HG02852 (cell line): ENCODE results near the gene CARMIL1.
A peak's percentile ranks its signal among the peaks of the same experiment; 100 is the strongest.

Experiments
- ATAC-seq: cut with Tn5 transposase; IDR thresholded peaks from one replicate; pipeline ENCODE4 v1.9.1; 2021; ENCODE audit warnings: mild to moderate bottlenecking, moderate library complexity; ENCODE audit not compliant: unreplicated experiment

Gene CARMIL1

DNA sequence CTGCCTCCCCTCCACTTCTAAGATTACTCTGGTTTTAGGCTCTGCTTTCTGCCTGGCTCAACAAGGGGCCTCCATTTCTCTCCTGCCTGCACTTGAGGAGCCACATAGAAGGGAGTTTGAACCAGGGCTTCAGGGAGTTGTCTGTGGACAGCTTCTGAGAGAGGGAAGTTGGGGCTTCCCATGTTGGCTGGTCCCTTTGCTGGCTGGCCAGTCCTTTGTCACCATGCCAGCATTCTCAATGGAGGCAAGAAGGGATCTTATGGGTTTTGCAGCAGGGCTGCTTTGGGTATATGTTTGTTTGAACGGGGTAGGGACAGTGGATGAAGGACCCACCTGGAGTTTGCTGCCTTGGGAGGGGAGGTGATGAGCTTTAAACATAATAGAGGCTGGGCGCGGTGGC, 124.9 kb downstream of the CARMIL1 start:
- no peak for ATAC-seq

DNA sequence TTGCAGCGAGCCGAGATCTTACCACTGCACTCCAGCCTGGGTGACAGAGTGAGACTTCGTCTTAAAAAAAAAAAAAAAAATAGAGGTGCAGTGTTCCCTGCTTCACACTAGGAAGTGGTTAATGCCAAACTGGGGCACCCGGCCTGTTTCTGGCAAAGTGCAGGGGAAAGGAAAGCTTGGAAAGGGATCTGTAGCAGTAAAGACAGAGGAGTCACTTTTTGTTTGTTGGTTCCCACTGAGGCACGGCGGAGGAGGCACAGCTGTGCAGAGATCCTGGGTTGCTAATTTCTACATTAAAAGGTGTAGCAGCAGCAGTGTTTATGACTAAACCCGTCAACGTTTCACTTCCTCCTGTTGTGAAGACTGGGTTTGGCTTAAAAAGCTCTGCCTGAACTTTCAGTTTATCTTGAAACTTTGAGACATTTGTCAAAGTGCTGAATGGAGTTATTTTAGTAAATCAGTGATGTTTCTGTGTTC, 125.6 kb downstream of the CARMIL1 start:
- ATAC-seq: peak; percentile 91

GRCh38 chr6:25405442-25405841, 126.3 kb downstream of the CARMIL1 start:
- ATAC-seq: peak; percentile 36

DNA sequence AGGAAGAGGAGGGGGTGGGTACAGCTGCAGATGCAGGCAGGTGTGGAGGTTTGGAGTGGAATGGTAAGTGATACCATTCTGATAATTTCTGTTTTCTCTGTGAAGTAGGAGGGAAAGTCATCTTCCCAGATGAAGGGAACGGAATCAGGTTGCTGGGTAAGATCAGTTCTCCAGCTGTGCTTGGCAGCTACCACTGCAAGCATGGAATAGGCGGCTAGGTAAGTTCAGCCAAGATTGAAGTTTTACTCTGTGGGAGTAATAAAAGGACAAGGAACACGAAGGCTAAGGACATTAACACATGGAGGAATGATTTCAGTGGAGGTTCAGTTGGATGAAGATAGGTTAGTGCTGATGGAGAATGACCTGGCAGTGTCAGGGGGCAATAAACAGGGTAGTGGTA, 128.3 kb downstream of the CARMIL1 start:
- no peak for ATAC-seq

- ATAC-seq: no peak
Observed at GRCh38 chr6:25410102-25410501, 130.9 kb downstream of the CARMIL1 start.

GRCh38 chr6:25411316-25411950, 132.3 kb downstream of the CARMIL1 start:
- ATAC-seq: no peak

GRCh38 chr6:25413207-25413905, 134.2 kb downstream of the CARMIL1 start:
- ATAC-seq: no peak

DNA sequence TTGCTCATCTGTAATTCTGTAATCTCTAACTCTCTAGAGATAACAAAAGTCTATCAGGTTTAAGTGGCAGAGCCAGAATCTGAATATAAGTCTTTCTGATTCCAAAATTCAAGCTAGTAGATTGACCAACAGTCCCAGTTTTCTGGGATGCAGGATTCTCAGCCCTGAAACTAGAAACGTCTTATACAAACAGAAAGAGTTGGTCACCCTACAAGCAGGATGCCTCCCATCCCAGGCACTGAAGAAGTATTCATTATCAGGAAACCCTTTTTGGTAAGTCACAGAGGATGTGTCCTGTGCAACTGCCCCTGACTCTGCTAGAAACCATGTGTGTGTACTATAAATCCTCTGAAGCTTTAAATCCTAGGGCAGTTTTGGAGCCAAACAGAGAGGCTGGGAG, 135.0 kb downstream of the CARMIL1 start:
- no peak for ATAC-seq

- ATAC-seq: no peak
Observed at GRCh38 chr6:25414755-25415154, 135.6 kb downstream of the CARMIL1 start.

DNA sequence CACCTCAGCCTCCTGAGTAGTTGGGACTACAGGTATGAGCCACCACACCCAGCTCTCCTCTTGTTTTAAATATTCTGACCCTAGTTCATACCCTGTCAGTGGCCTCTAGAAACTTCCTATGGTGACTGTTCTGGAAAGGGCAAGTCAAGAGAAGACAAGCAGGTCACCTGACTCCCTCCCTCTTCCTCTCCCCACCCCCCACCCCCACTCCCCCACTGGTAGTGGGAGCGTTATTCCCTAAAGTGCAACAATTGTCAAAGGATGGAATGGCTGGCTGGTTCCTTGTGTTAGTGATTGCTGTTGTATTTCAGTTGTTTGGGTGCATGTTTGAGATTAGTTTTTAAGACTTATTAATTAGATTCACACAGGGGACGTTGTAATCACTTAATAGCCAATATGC, 136.1 kb downstream of the CARMIL1 start:
- no peak for ATAC-seq

GRCh38 chr6:25415701-25416100, 136.5 kb downstream of the CARMIL1 start:
- no peak for ATAC-seq

GRCh38 chr6:25417046-25417605, 138.0 kb downstream of the CARMIL1 start:
- no peak for ATAC-seq

GRCh38 chr6:25418454-25419052, 139.4 kb downstream of the CARMIL1 start:
- ATAC-seq: no peak

DNA sequence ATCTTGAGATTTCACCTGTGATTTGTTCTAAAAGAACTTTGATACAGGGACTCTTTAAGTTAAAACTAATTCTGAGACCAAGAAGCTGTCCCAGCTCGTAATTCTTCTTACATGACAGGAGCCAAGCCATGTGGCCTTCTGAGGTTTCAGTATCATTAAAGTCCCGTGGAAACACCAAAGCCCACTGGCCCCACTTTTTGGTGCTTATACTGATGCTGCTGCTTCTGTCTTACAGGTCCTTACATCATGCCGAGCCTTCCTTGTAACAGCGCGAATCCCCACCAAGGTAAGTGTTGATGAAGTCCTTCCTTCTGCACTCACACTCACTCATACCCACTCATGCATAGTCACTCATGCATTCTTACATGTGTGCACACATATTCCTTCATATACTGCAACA, 140.7 kb downstream of the CARMIL1 start:
- no peak for ATAC-seq

DNA sequence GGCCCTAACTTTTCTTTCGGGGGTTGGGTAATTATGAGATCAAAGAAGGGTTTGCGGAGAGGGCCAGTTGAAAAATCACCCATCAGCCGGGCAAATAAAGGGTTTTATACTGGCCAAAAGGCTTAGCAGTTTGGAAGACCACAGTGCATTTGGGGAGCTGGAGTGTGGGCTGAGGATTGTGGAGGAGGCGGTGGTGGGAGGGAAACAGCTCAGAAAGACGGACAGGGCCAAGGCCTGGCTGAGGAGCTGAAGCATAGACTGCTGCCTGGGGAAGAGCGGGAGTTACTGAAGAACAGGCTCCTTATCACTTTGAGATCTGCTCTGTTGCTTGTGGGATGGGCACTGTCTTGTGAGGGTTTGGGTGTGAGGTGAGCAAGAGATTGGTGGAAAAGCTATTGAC, 144.2 kb downstream of the CARMIL1 start:
- no peak for ATAC-seq

GRCh38 chr6:25424303-25424702, 145.1 kb downstream of the CARMIL1 start:
- ATAC-seq: no peak

- ATAC-seq: no peak
Observed at GRCh38 chr6:25427549-25427948, 148.4 kb downstream of the CARMIL1 start.

- ATAC-seq: no peak
Observed at GRCh38 chr6:25428758-25429317, 149.7 kb downstream of the CARMIL1 start.

DNA sequence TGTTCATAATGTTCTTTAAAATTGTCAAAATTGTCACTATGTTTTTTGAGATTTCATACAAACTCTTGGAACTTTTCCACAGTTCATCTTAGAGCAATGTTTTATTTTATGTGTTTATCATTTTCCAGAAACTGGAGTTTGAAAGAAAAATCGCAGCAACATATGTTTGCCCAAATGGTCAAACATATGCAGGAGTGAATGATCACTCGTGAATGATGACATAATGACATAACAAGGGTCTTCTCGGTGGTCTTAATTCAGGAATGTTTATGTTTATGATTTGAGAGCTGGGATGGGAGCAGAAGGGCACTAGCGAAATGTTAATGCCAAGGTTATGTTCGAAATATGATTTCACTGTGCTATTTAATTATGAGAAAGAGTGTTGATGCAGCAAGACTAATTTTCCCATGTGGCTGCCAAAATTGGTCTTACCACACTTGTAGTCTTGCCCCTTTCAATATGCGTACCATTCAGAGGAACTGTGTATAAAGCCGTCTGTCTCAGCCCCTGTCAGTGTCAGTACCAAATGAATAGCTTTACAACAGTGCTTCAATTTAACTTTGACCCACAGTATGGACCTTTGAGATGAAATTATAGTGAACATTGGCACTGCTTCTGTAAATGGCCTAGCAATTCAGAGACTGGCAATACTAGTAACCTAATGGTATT, 152.3 kb downstream of the CARMIL1 start:
- ATAC-seq: no peak

- ATAC-seq: no peak
Observed at GRCh38 chr6:25431975-25432307, 152.8 kb downstream of the CARMIL1 start.

DNA sequence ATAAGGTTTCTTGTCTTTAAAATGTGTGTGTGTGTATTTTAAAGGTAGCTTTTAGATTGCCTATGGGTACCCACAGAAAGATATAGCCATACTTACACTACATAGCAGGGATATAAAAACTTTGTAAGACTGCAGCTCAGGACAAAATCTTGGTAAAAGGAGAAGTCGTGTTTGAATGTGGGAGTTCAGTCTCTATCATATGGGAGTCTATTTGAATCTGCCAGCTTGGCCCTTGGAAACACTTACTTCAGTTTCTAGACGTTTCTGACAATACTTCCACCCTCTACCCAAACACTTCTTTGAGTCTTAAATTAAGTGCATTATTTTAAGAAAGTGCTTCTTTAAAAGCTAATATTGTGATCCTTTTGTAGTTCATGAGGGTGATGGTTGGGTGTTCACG, 155.7 kb downstream of the CARMIL1 start:
- no peak for ATAC-seq
